Brain microvascular endothelial cell (primary cell): ENCODE data around the gene RTN1.

Experiments used
- DNase-seq: peaks from one replicate; pipeline ENCODE4 v3.0.0-alpha.2; 2020
- H3K27ac ChIP-seq: fragments of 250-450 bp; sonication (Bioruptor Pico); 2 replicates; pipeline ENCODE4 v1.5.1; 2020; ENCODE audit warnings: mild to moderate bottlenecking, moderate library complexity
- H3K27me3 ChIP-seq: fragments of 250-450 bp; sonication (Bioruptor Pico); replicated peaks from 2 replicates; pipeline ENCODE4 v1.5.1; 2020; ENCODE audit warnings: mild to moderate bottlenecking
- H3K36me3 ChIP-seq: fragments of 250-450 bp; sonication (Bioruptor Pico); replicated peaks from 2 replicates; pipeline ENCODE4 v1.5.1; 2020; ENCODE audit warnings: mild to moderate bottlenecking
- H3K4me3 ChIP-seq: 2 replicates; pipeline ENCODE4 v1.5.1; 2011; ENCODE audit warnings: low read depth, mild to moderate bottlenecking, control low read depth, low read length, moderate library complexity
- CTCF ChIP-seq: IDR thresholded peaks from 2 replicates; pipeline ENCODE4 v1.5.1; 2011; ENCODE audit warnings: low read depth, mild to moderate bottlenecking, moderate library complexity, low read length, control low read depth, inconsistent platforms; ENCODE audit errors: missing control alignments
- in situ Hi-C: cut with HindIII; loops from 2 replicates; pipeline ENCODE4 v1.10.0; 2017; ENCODE audit warnings: low sequenced_read_pairs, low pct_ligation_motif_present

The RTN1 gene

GRCh38 chr14:59768855-59769375 is 101.7 kb downstream of the RTN1 start:
- Histone ChIP-seq H3K27ac (no peak overlapping the region), H3K27me3 (no peaks in the 10 kb centered on the region), H3K4me3 (no peak overlapping the region), H3K36me3 (no peaks in the 10 kb centered on the region)
- no peak for DNase-seq
- TF ChIP-seq CTCF = no peak
- in situ Hi-C loops = no loop called here

DNA sequence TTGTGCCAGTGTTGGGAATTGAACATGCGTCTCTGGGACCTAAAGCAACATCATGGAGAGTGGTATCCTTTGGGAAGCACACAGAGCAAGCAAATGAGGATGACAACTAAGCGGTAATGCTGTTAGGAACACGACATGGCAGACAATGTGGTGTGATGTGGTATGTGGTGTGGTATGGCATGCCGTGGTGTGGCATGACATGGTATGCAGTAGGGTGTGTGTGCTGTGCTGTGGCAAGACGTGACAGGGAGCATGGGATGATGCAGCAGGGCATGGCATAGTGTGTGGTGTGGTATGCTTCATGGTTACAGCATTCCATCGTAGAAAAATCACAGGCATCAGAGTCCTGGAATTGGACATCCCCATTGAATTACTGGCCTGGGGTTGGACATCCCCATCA is 108.7 kb downstream of the RTN1 start:
- Histone ChIP-seq H3K27me3 (no peaks in the 10 kb centered on the region), H3K4me3 (no peak overlapping the region), H3K27ac (no peak overlapping the region), H3K36me3 (no peaks in the 10 kb centered on the region)
- in situ Hi-C loops = no loop called here
- TF ChIP-seq CTCF = no peak
- no peak for DNase-seq

DNA sequence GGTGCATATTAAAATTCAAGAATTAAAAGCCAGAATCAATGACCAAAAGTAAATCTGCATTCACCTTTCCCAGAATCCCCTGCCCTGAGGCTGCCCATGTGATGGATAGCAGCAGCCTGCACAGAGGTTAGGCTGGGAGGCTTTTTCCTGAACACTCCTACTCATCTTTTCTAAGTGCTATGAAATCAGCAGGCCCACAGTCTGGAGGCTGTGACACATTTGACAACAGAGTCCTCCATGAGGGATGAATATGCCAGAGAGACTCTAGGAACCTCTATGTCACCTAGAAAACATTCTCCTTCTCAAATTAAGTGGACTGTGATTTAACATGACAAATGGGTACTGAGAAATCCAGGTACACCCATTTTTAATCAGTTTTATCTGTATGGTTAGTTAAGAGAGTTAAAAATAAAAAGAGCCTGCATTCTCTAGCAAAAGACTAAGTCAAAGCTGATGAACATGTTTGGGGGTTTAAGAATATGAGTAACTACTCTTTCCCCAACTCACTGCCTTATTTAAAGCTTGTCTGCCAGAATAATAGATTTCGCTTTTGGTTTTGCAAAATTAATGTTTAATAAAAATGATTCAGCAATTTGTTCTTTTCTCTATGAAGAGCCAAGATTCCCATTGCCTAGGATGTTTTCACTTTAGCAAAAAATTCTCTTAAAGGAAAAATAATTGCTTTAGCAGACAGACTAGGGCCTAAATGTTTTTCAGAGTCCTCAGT is 115.0 kb downstream of the RTN1 start:
- no peak for TF ChIP-seq CTCF
- Histone ChIP-seq H3K36me3 (no peaks in the 10 kb centered on the region), H3K4me3 (no peak overlapping the region), H3K27me3 (no peaks in the 10 kb centered on the region), H3K27ac (no peak overlapping the region)
- no peak for DNase-seq
- in situ Hi-C loops = no loop called here

DNA sequence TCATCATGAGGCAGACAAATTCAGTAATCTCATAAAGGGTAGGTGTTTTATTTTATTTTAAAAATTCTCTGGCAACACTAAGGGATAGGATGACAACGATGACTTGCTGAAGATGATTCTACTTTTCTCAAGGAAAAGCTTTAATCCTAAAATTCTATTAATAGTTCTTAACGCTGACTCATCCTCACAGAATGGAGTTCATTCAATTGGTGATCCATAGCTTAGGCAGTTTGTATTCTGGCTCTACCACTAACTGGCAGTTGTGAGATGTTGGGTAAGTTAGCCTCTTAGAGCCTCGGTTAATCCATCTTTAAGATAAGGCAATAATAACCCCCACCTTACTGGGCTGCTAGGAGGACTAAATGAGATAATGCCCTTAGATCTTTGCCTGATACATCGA is 116.3 kb downstream of the RTN1 start:
- Histone ChIP-seq H3K4me3 (no peak overlapping the region), H3K36me3 (no peaks in the 10 kb centered on the region), H3K27ac (no peak overlapping the region), H3K27me3 (no peaks in the 10 kb centered on the region)
- no peak for TF ChIP-seq CTCF
- DNase-seq = no peak
- in situ Hi-C loops = no loop called here

DNA sequence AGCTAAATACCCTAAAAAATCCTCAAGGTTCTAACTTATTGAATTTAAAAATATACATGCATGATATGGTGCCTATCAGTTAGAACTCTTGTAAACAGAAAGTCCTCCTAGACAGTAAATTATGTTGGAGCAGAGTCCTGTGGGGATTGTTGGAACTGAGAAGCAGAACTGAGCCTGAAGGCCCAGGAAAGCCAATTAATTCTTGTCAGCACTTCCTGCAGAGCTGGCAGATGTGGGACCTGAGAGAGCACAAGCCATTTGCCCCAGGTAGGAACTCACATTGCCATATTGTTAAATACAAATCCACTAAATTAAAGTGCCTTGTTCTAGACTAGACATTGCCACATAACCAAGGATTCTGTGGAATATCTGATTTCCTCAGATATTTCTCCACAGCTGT is 117.1 kb downstream of the RTN1 start:
- Histone ChIP-seq H3K4me3 (no peak overlapping the region), H3K27ac (no peak overlapping the region), H3K36me3 (no peaks in the 10 kb centered on the region), H3K27me3 (no peaks in the 10 kb centered on the region)
- TF ChIP-seq CTCF = no peak
- DNase-seq = no peak
- in situ Hi-C loops = no loop called here

DNA sequence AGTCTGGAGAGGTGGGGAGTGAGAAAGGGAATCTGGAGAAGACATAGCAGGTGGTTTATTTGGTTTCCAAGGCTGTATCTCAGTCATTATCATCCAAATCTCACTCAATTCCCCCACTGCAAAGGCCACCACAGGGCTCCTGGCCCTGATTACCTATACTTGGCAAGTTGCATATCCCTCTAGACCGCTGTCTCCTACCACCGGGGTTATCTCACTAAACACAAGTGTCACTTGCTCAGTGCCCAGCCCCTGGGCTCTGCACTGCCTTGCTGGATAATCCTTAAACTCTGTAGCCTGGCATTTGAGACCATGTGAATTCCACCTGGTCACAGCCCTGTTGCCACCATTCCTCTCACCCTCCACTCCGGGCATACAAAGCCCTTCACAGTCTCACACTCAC is 119.0 kb downstream of the RTN1 start:
- in situ Hi-C loops = no loop called here
- H3K36me3 ChIP-seq = no peaks in the 10 kb centered on the region
- no peak for TF ChIP-seq CTCF
- H3K4me3 ChIP-seq = no peak overlapping the region
- H3K27ac ChIP-seq = no peak overlapping the region
- H3K27me3 ChIP-seq = no peaks in the 10 kb centered on the region
- no peak for DNase-seq
